Ureter (tissue), 1 donor: ENCODE results near the gene PRSS1. TPM values are rescaled to one million over a fixed set of nuclear protein-coding genes. Genes with fewer than 3 reads are reported as not detected.

Experiments
- DNase-seq: peaks from one replicate; pipeline ENCODE4 v3.0.0-alpha.2; 2020; ENCODE audit warnings: low spot score
- total RNA-seq: library from RNA; stranded (reverse); gene quantifications from one replicate; pipeline ENCODE4 v1.2.4, GENCODE V29; 2023
- donor health status: DM: yes; HTN: yes; CAD: no.

Gene PRSS1
- total RNA-seq, 1 donor from 2014 or later, result not detected

DNA sequence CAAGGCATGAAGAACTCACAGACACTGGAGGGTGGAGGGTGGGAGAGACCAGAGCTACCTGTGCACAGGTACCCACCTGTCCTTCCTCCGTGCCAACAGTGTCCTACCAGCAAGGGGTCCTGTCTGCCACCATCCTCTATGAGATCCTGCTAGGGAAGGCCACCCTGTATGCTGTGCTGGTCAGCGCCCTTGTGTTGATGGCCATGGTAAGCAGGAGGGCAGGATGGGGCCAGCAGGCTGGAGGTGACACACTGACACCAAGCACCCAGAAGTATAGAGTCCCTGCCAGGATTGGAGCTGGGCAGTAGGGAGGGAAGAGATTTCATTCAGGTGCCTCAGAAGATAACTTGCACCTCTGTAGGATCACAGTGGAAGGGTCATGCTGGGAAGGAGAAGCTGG, 43.3 kb downstream of the PRSS1 start:
- DNase-seq, result no peak

DNA sequence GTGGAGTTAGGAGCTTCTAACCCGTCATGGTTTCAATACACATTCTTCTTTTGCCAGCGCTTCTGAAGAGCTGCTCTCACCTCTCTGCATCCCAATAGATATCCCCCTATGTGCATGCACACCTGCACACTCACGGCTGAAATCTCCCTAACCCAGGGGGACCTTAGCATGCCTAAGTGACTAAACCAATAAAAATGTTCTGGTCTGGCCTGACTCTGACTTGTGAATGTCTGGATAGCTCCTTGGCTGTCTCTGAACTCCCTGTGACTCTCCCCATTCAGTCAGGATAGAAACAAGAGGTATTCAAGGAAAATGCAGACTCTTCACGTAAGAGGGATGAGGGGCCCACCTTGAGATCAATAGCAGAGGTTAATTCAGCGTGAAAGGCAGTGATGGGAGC, 43.9 kb downstream of the PRSS1 start:
- DNase-seq, result no peak

DNA sequence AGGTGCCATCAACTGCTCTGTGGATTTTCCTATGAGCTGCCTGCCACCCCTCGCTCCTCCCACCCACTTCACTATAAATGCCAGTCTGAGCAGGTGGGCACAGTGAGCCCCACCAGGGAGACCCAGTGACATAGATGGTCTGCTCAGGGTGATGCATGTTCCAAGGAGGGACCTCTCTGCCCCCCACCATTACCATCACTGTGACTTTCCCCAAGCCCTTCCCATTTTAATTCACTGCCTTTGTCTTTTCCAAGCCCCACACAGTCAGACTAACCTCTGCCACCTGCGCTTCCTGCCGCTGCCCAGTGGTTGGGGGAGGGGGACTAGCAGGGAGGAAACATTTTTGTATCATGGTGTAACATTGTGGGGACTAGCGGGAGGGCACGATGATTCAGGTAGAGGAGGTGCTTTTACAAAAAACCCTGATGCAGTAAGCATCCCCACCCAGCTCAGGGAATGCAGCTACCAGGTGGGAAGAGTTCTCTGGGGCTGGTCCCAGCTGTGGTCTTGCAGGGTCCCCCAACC, 46.1 kb downstream of the PRSS1 start:
- no peak for DNase-seq

DNA sequence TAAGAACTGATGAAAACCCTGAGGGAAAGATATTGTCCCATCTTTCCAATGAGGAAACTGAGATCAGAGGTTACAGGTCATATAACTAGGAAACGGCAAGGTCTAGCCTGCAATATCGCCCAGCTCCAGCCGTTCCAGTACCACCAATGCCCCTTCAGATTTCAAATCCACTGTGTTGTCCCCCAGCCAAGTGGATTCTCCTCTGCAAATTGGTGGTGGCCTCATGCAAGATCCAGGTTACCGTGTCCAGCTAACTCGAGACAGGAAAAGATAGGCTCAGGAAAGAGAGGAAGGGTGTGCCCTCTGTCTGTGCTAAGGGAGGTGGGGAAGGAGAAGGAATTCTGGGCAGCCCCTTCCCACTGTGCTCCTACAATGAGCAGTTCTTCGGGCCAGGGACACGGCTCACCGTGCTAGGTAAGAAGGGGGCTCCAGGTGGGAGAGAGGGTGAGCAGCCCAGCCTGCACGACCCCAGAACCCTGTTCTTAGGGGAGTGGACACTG, 46.8 kb downstream of the PRSS1 start:
- DNase-seq, result no peak

DNA sequence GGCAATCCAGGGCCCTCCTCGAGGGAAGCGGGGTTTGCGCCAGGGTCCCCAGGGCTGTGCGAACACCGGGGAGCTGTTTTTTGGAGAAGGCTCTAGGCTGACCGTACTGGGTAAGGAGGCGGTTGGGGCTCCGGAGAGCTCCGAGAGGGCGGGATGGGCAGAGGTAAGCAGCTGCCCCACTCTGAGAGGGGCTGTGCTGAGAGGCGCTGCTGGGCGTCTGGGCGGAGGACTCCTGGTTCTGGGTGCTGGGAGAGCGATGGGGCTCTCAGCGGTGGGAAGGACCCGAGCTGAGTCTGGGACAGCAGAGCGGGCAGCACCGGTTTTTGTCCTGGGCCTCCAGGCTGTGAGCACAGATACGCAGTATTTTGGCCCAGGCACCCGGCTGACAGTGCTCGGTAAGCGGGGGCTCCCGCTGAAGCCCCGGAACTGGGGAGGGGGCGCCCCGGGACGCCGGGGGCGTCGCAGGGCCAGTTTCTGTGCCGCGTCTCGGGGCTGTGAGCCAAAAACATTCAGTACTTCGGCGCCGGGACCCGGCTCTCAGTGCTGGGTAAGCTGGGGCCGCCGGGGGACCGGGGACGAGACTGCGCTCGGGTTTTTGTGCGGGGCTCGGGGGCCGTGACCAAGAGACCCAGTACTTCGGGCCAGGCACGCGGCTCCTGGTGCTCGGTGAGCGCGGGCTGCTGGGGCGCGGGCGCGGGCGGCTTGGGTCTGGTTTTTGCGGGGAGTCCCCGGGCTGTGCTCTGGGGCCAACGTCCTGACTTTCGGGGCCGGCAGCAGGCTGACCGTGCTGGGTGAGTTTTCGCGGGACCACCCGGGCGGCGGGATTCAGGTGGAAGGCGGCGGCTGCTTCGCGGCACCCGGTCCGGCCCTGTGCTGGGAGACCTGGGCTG, 47.5 kb downstream of the PRSS1 start:
- DNase-seq, result no peak

DNA sequence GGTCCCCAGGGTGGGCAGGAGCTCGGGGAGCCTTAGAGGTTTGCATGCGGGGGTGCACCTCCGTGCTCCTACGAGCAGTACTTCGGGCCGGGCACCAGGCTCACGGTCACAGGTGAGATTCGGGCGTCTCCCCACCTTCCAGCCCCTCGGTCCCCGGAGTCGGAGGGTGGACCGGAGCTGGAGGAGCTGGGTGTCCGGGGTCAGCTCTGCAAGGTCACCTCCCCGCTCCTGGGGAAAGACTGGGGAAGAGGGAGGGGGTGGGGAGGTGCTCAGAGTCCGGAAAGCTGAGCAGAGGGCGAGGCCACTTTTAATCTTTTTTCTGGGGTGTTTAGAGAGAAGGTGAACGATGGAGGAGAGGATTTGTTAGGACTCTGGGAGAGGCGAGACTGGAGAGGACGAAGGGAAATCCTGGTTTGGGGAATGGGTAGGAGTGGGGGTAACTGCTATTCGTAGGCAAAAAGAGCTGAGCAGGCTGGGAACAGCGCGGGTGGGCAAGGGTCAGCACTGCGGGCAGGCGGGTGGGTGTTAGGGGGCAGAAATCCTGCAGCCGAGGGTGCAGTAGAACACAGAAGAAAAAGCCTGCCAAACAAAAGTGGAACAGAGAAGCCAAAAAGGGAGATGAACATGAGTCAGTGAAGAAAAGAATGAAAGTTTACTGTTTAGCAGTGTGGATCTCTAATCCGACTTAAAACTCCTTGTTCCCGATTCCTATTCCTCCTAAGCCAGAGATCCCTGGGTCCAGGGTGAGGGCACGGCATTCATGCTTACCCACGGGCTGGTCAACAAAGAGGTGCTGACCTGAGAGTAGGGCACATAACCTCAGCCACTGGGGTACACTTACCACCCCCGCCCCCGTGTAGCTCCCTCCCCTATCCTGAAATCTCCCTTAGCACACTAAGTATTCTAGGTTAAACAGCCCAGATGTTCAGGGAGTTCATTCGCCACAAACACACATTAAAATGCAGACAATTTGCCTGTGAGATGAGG, 48.4 kb downstream of the PRSS1 start:
- DNase-seq, result peak; percentile 34

DNA sequence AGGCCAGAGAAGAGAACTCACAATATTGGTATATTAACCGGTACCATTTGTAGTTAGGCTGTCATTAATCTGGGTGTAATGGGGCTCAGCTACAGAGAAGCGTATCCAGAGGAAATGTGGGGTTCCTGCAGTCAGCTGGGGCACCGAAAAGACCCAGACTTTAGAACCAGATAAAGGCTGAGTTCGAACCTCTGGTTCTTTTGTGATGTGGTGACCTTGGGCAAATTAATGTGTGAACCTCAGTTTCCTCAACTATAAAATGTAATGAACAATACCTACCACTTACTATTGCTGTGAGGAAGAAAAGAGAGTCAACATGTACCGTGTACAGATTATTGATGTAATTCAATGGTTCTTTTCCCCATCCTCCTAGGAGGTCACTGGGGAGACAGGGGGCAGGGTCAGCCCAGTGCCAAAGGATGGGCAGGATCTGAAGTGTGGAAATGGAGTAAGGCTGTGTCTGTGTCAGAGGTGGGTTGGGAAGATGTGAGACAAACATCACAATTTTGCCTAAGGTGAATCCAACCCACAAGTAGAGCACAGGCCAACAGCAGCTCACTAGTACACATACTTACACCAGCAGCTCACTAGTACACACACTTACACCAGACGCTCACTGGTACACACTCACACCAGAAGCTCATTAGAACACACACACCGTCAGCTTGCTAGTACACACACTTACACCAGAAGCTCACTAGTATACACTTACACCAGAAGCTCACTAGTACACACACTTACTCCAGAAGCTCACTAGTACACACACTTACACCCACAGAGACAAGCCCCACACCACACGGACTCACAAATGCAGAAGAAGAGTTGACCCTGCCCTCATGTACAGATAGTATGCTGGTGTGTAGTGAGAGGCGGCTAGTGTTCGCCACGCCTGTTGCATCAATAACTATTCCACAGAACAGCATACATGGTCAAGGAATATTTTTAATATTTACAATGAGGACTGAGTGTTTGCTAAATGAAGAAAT, 49.5 kb downstream of the PRSS1 start:
- peak; percentile 32 for DNase-seq

DNA sequence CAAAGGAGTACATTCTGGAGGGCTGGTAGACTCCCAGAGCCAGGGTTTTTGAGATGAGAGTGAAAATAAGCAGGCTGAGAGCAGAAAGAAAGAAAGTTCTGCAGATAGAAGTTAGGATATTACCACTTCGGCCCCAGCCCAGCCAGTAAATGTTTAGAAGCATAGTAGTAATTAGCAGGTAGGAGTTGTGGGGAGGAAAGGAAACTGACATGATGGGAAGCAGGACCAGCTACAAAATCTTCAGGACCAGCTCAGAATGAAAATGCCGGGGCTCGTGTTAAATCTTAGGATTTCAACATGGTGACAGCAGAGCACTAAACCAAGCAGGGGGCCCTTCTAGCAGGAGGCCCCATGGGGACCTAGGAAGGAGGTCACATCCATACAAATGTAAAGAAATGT, 50.2 kb downstream of the PRSS1 start:
- DNase-seq, result peak; percentile 9

DNA sequence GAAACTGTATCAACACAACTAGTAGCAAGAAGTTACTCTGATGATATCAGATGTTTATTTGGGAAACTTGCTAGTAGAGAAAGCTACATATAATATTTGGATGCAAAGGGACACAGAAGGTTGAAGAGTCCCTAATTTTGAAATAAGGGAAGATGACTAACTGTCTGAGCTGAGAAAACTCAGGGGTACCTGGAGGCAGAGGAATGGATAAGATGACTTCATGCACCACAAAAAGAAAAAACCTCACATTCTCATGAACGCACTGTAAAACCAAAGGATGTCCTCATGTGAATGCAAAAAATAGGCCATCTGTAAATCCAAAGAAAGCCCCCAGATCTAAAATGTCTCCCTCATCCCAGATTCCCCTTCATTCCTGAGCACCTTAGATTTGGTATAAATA, 50.8 kb downstream of the PRSS1 start:
- peak; percentile 3 for DNase-seq

DNA sequence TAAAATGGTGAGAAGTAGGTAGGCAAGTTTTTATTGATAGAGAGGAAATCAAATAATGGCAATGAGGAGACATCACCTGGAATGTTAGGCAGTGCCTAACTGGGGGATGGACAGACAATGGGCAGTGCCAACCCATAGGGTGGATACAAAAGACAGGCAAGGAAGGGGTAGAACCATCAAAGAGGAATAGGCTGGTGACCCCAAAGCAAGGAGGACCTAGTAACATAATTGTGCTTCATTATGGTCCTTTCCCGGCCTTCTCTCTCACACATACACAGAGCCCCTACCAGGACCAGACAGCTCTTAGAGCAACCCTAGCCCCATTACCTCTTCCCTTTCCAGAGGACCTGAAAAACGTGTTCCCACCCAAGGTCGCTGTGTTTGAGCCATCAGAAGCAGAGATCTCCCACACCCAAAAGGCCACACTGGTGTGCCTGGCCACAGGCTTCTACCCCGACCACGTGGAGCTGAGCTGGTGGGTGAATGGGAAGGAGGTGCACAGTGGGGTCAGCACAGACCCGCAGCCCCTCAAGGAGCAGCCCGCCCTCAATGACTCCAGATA, 51.5 kb downstream of the PRSS1 start:
- DNase-seq, result peak; percentile 30

DNA sequence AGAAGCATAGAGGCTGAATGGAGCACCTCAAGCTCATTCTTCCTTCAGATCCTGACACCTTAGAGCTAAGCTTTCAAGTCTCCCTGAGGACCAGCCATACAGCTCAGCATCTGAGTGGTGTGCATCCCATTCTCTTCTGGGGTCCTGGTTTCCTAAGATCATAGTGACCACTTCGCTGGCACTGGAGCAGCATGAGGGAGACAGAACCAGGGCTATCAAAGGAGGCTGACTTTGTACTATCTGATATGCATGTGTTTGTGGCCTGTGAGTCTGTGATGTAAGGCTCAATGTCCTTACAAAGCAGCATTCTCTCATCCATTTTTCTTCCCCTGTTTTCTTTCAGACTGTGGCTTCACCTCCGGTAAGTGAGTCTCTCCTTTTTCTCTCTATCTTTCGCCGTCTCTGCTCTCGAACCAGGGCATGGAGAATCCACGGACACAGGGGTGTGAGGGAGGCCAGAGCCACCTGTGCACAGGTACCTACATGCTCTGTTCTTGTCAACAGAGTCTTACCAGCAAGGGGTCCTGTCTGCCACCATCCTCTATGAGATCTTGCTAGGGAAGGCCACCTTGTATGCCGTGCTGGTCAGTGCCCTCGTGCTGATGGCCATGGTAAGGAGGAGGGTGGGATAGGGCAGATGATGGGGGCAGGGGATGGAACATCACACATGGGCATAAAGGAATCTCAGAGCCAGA, 52.5 kb downstream of the PRSS1 start:
- DNase-seq, result peak; percentile 27

DNA sequence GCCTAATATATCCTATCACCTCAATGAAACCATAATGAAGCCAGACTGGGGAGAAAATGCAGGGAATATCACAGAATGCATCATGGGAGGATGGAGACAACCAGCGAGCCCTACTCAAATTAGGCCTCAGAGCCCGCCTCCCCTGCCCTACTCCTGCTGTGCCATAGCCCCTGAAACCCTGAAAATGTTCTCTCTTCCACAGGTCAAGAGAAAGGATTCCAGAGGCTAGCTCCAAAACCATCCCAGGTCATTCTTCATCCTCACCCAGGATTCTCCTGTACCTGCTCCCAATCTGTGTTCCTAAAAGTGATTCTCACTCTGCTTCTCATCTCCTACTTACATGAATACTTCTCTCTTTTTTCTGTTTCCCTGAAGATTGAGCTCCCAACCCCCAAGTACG, 53.0 kb downstream of the PRSS1 start:
- no peak for DNase-seq

Other genes starting within 250 kb of the PRSS1 start
- not detected for gene PRSS2, start 21.5 kb downstream of the PRSS1 start, total RNA-seq
- gene EPHB6, start 105.6 kb downstream of the PRSS1 start, total RNA-seq, result 55.9 TPM
- 27.7 TPM for gene TRPV6, start 136.3 kb downstream of the PRSS1 start, total RNA-seq
- gene TRPV5, start 184.3 kb downstream of the PRSS1 start, total RNA-seq, result not detected
- gene LLCFC1, start 190.0 kb downstream of the PRSS1 start, total RNA-seq, result not detected
- gene KEL, start 212.9 kb downstream of the PRSS1 start, total RNA-seq, result 1.3 TPM